GM19467 (cell line): Measurements from ENCODE around the gene BRS3.

ENCODE experiments used
- ATAC-seq: cut with Tn5 transposase; IDR thresholded peaks from one replicate; pipeline ENCODE4 v1.9.1; 2021; ENCODE audit warnings: mild to moderate bottlenecking, moderate library complexity; ENCODE audit not compliant: unreplicated experiment

The BRS3 gene

GRCh38 chrX:136493011-136493410 is 5.3 kb downstream of the BRS3 start:
- no peak for ATAC-seq

- ATAC-seq: no peak
Observed at GRCh38 chrX:136495043-136495442, 7.3 kb downstream of the BRS3 start.

GRCh38 chrX:136496186-136496763 is 8.5 kb downstream of the BRS3 start:
- ATAC-seq: peak; percentile 0

- peak; percentile 75 for ATAC-seq
Observed at GRCh38 chrX:136496764-136497555, 9.2 kb downstream of the BRS3 start.

GRCh38 chrX:136497556-136498052 is 9.9 kb downstream of the BRS3 start, which contains the start of gene HTATSF1:
Gene HTATSF1, plus strand, starts transcription at chrX:136497592. Its CDS starts 93 bp downstream, at chrX:136497685.
- ATAC-seq: no peak

GRCh38 chrX:136519069-136519468 is 31.3 kb downstream of the BRS3 start:
- ATAC-seq: no peak

- ATAC-seq: no peak
Observed at GRCh38 chrX:136523770-136524169, 36.0 kb downstream of the BRS3 start.

GRCh38 chrX:136525738-136526606 is 38.2 kb downstream of the BRS3 start:
- ATAC-seq: no peak

- ATAC-seq: no peak
Observed at GRCh38 chrX:136528645-136529315, 41.0 kb downstream of the BRS3 start.

- no peak for ATAC-seq
Observed at GRCh38 chrX:136529795-136530194, 42.0 kb downstream of the BRS3 start.

- no peak for ATAC-seq
Observed at GRCh38 chrX:136531951-136532350, 44.2 kb downstream of the BRS3 start, which contains the start of gene VGLL1. Gene VGLL1, plus strand, starts transcription at chrX:136532215. Its CDS starts 3,806 bp downstream, at chrX:136536021.

GRCh38 chrX:136534131-136534530 is 46.4 kb downstream of the BRS3 start:
- no peak for ATAC-seq

- no peak for ATAC-seq
Observed at GRCh38 chrX:136538811-136539210, 51.1 kb downstream of the BRS3 start.

GRCh38 chrX:136540226-136540625 is 52.5 kb downstream of the BRS3 start:
- ATAC-seq: no peak

- ATAC-seq: no peak
Observed at GRCh38 chrX:136541294-136541693, 53.5 kb downstream of the BRS3 start.

GRCh38 chrX:136542281-136542680 is 54.5 kb downstream of the BRS3 start:
- ATAC-seq: no peak
